Gastroesophageal sphincter (tissue), 4 donors: Measurements from ENCODE around the gene HDHD5. TPM values are rescaled to one million over a fixed set of nuclear protein-coding genes. Genes with fewer than 3 reads are reported as not detected.

Experiments
- ATAC-seq: fragments of 150-250 bp; one replicate; pipeline ENCODE4 v1.9.1; 2016; ENCODE audit warnings: mild to moderate bottlenecking, moderate library complexity
- H3K27ac ChIP-seq, 4 donors: fragments of 200-600 bp; sonication (generic) in 3 of 4; 1 replicate in 3 of 4; 2 replicates in 1 of 4; pipeline ENCODE4 v1.5.1; 2016 to 2019
- H3K27me3 ChIP-seq: fragments of 200-600 bp; sonication (generic); one replicate; pipeline ENCODE4 v1.5.1; 2019
- H3K36me3 ChIP-seq, 2 donors: fragments of 200-600 bp; sonication (generic); one replicate each; pipeline ENCODE4 v1.5.1; 2019; ENCODE audit warnings: control low read depth in 1 of 2
- H3K4me1 ChIP-seq, 3 donors: fragments of 200-600 bp; sonication (generic); 1 replicate in 2 of 3; 2 replicates in 1 of 3; pipeline ENCODE4 v1.5.1; 2016 to 2019; ENCODE audit warnings: control low read depth in 2 of 3
- H3K4me3 ChIP-seq, 2 donors: fragments of 200-600 bp; sonication (generic); one replicate each; pipeline ENCODE4 v1.5.1; 2019; ENCODE audit warnings: mild to moderate bottlenecking in 1 of 2, moderate library complexity in 1 of 2
- H3K9me3 ChIP-seq, 3 donors: fragments of 200-600 bp; sonication (generic); one replicate each; pipeline ENCODE4 v1.5.1; 2017 to 2019; ENCODE audit warnings: control low read depth in 2 of 3
- CTCF ChIP-seq, 4 experiments: fragments of 200-600 bp in 2 of 4; fragments of 450-650 bp in 2 of 4; sonication (generic) in 1 of 4; IDR thresholded peaks; one replicate each; pipeline ENCODE4 v1.5.1; 2017 to 2019; ENCODE audit warnings: antibody characterized with exemption in 4 of 4, mild to moderate bottlenecking in 2 of 4, moderate library complexity in 2 of 4
- EP300 ChIP-seq: sonication (generic); formaldehyde crosslinking; IDR thresholded peaks from one replicate; pipeline ENCODE4 v1.6.1; 2017; ENCODE audit warnings: antibody characterized with exemption, mild to moderate bottlenecking
- POLR2A ChIP-seq, 2 donors: fragments of 450-650 bp; IDR thresholded peaks; one replicate each; pipeline ENCODE4 v1.6.1; 2017; ENCODE audit warnings: antibody characterized with exemption in 2 of 2, mild to moderate bottlenecking in 2 of 2, moderate library complexity in 1 of 2
- POLR2AphosphoS5 ChIP-seq: sonication (generic); formaldehyde crosslinking; IDR thresholded peaks from one replicate; pipeline ENCODE4 v1.6.1; 2017; ENCODE audit warnings: antibody characterized with exemption
- WGBS, 2 donors: methylation state at CpG; one replicate each; pipeline ENCODE4 v1.1.5; 2018; ENCODE audit warnings: low coverage in 1 of 2; 5-methylcytosine and 5-hydroxymethylcytosine counted together
- total RNA-seq, 4 donors: library from RNA; depleted of rRNA; stranded (reverse); fragments of >200 nt; gene quantifications; one replicate each; pipeline ENCODE4 v1.1.0, GENCODE V29; 2016

HDHD5 gene
- total RNA-seq, 4 donors from 2014 or later: 20.4 to 37.1 (median 33.0) TPM

GRCh38 chr22:17121233-17122195 lies 37.6 kb downstream of the HDHD5 start, which contains the start of gene TMEM121B:
Gene TMEM121B (minus strand): TSS chr22:17121360. CDS start chr22:17121127, 233 bp downstream.
- TF ChIP-seq EP300 (no peak), CTCF (IDR thresholded peaks at IDR 0.05) (no peak), POLR2A (IDR thresholded peaks at IDR 0.05) (no peak), POLR2AphosphoS5 (no peak)
- peak; percentile 28 for ATAC-seq
- Histone ChIP-seq H3K27ac (peak within 1 kb of the TSS in 1 of 4 donors; percentile 33), H3K4me1 (peaks cover 0 to 26% (median 11%) of the 10 kb centered on the region in 3 donors), H3K36me3 (no peaks in the 10 kb centered on the region), H3K27me3 (peaks cover 74% of the 10 kb centered on the region), H3K4me3 (peak within 1 kb of the TSS; percentile 9 to 62), H3K9me3 (no peaks in the 10 kb centered on the region)
- whole genome bisulfite sequencing, 2 donors: 7% methylated on average over 39 of the region's 69 CpGs; no CpG with 5 or more reads in 1 of the 2 donors

GRCh38 chr22:17120711-17121232 lies 38.3 kb downstream of the HDHD5 start:
- WGBS, 2 donors: 0% methylated on average over 3 of the region's 70 CpGs; no CpG with 5 or more reads in 1 of the 2 donors
- Histone ChIP-seq H3K27ac (peak overlapping the region in 1 of 4 donors; percentile 33), H3K4me3 (peak overlapping the region; percentile 9 to 62), H3K4me1 (peaks cover 0 to 26% (median 11%) of the 10 kb centered on the region in 3 donors), H3K9me3 (no peaks in the 10 kb centered on the region), H3K27me3 (peaks cover 74% of the 10 kb centered on the region), H3K36me3 (no peaks in the 10 kb centered on the region)
- TF ChIP-seq EP300 (no peak), CTCF (IDR thresholded peaks at IDR 0.05) (no peak)
- no peak for ATAC-seq

GRCh38 chr22:17120281-17120680 lies 38.8 kb downstream of the HDHD5 start:
- TF ChIP-seq EP300 (no peak), POLR2A (IDR thresholded peaks at IDR 0.05) (no peak), CTCF (IDR thresholded peaks at IDR 0.05) (no peak), POLR2AphosphoS5 (no peak)
- Histone ChIP-seq H3K36me3 (no peaks in the 10 kb centered on the region), H3K9me3 (no peaks in the 10 kb centered on the region), H3K27me3 (peaks cover 74% of the 10 kb centered on the region), H3K4me3 (peak overlapping the region in 1 of 2 donors; percentile 62), H3K4me1 (peaks cover 0 to 26% (median 11%) of the 10 kb centered on the region in 3 donors), H3K27ac (no peak overlapping the region)
- WGBS, 2 donors: no CpG with 5 or more reads among the region's 45 CpGs
- peak; percentile 44 for ATAC-seq

GRCh38 chr22:17119481-17120202 lies 39.4 kb downstream of the HDHD5 start:
- peaks cover 74% of the 10 kb centered on the region for H3K27me3 ChIP-seq
- H3K4me1 ChIP-seq: peaks cover 0 to 26% (median 11%) of the 10 kb centered on the region in 3 donors
- no peak overlapping the region for H3K4me3 ChIP-seq
- no peaks in the 10 kb centered on the region for H3K36me3 ChIP-seq
- H3K9me3 ChIP-seq: no peaks in the 10 kb centered on the region
- ATAC-seq: no peak
- TF ChIP-seq POLR2AphosphoS5 (no peak), POLR2A (IDR thresholded peaks at IDR 0.05) (no peak), EP300 (no peak), CTCF (IDR thresholded peaks at IDR 0.05) (peak in 1 of 4 experiments; percentile 13)
- H3K27ac ChIP-seq: no peak overlapping the region
- no CpG with 5 or more reads among the region's 63 CpGs for WGBS, 2 donors
